HG03469 (cell line): ENCODE results near the gene ALOX5.
"Not testable (repeated sequence)": the region's sequence is repeated elsewhere in the genome, so short reads cannot be mapped to it uniquely, and the experiment has no call there.

Experiments
- ATAC-seq: cut with Tn5 transposase; IDR thresholded peaks from one replicate; pipeline ENCODE4 v1.9.1; 2021; ENCODE audit warnings: mild to moderate bottlenecking, moderate library complexity, moderate number of reproducible peaks; ENCODE audit not compliant: unreplicated experiment

The ALOX5 gene

DNA sequence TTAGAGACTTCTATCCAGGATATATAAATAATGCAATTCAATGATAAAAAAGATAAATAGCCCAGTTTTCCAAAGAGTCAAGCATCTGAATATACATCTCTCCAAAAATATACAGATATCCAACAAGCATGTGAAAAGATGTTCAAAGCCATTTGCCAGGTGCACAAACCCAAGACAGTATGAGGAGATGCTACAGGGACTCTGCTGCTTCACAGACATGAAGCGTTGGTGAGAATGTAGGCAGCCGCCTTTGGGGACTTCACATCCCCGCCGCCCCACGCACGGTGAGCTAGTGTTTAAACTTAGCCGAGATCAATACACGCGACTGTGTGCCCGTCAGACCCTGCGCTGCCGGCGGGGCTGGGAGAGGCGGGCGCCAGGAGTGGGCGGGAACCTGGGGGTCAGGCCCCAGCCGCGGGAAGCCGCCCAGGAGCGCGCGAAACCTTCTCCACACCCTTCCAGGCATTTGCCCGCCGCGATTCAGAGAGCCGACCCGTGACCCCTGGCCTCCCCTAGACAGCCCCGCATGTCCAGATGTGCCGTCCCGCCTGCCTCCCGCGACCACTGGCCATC lies 927 bp upstream of the ALOX5 start:
- ATAC-seq = no peak

DNA sequence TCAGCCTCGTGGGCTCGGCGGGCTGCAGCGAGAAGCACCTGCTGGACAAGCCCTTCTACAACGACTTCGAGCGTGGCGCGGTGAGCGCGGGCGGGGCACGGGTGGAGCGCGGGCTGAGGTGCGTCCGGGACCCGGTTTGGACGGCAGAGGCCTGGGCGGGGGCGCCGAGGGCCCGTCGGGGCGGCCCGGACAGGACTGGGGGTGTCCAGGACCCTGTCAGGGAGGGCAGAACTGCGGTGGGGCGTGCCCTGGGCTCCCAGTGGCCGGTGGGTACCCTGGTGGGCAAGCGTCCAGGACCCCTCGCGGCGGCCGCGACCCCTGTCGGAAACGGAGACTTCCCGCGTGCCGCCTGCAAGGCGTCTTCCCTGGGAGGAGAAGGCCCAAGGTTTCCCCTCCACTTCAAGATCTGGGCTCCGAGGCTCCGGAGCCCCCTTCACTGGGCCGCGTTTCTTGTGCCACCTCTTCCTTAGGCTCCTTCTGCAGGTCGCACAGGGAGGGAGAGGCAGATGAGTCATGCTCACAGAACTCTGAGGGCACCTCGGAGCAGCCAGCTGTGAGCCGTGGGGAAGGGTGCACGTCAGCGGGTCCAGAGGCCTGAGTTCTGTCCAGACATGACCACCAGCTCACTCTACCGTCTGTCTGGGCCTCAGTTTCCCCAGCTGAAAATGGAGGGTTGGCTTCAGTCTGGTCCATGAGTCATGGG lies 485 bp downstream of the ALOX5 start:
- ATAC-seq = no peak

DNA sequence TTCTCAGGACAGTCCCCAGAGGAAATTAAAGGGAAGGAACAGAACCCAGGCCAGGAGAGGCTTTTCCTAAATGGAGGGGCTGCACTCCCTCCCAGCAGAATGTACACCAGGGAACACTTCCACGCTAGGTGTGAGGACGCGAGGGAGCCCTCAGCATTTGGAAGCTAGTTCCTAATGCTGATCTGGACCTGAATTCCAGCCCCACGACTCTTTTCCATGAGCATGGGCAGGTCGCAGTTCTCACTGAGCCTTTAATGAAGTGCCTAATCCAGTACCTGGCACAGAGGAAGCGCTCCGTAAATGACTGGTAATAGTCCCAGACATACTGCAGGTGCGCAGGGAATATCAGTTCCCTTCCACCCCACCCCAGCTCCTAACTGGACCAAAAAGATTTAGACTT lies 1.1 kb downstream of the ALOX5 start:
- ATAC-seq = no peak

DNA sequence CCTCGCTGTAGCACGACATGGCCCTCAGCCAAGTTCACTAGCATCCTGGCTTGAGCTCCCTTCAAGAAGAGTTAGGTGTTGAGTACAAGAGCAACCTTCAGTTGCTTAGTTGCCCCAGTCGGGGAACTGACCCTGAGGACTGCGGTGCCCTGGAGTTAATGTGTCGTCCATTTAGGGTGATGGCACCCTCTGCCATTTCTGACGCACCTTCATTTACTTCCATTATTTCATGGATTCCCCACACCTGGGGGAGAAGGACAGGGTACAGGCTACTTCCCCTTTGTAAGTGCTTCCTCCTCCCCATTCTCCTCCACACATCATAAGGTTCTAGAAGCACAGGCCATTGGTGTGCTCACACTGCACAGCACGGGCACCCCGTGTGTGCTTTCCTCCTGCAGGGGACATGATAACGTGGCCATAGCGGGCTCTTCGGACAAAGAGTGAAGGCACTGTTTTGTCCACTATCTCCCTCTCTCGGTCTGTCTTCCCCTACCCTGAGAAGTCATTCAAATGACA lies 1.8 kb downstream of the ALOX5 start:
- no peak for ATAC-seq

DNA sequence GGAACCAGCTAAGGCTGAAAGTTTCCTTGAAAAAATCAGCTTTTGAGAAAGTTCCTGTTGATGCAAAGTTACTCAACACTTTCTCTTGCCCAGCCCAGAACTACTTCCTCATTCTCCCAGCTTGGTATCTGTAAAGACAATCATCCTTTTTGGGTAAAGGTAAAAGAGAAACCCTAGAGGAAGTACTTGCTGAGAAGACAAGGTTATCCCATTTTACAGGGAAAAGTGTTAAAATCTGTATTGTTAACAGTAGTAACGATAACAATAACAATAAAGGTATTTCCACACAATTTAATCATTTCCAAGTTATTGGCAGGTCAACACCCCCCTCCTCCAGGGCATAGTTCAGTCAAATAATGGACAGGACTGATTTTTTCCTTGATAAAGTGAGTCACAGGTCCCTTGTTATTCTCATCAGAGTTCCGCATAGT lies 2.4 kb downstream of the ALOX5 start:
- no peak for ATAC-seq

DNA sequence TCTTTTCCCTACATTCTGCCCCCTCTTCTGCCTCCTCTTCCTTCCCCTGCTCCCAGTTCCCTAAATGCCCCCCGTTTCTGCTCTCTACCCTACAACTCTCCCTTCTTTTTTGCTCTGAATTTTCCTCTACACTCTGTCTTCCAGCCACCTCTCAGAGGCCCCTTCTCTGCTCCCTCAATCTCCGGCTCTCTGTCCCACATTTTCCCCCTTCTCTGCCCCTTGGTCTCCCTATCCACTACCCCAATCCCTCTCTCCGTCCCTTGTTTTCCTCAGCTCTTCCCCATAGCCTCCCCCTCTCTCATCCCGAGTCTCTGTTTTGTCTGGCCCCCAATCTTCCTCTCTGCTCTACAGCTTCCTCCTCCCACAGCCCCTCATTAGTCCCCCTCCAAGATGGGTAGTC lies 3.3 kb downstream of the ALOX5 start:
- no peak for ATAC-seq

DNA sequence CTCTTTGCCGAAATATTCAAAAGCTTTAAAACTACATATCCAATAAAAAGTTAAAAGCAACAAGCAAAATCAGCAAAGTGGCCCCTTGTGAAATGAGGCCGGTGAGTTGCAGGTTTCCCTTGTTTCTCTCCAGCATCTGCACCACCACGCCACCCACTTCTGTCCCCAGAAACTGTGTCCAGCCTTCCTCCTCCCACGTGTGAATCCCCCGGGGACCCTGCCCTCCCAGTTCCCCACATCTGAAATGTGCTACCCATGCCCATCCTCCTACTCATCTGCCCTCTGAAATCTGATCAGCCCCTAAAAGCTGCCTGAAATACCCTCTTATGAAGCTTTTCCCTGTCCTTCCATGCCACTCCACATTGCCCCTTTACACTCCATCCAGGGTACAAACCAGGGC lies 3.8 kb downstream of the ALOX5 start:
- ATAC-seq = no peak

DNA sequence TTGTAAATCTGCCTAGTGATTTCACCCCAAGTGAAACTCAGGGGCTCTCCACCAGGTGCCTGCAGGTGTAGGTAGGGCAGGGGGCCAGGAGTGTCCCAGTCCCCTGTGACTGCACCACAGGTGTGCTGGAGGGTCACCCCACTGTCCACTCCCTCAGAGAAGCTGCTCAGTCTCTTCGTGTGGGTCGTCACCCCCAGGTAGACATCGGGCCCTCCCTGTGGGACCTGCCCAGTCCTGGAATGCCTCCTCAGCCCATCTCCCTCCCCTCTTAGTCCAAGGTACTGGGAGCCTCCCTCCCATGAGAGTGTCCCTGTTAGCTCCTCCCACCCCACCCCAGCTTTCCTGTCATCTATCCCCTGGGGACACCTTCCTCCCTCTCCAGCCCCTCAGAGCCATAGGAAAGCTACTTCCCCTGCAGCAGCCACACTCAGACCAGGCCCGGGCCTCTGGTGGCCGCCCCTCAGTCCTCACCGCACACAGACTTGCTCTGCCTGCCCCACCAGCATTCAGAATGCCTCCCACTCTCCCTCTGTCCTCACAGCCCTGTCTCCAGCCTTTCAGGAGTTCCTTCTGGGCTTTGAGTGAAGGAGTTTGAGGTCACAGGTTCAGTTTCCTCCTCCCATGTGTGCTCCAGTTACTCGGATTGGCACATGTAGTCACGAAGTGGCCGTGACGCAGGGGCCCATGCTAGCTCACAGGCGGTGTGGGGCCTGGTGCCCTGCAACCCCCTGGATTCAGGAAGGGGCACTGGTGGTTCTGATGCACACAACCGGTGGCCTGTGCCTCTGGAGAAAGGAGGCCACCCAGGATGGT lies 5.1 kb downstream of the ALOX5 start:
- ATAC-seq = no peak

DNA sequence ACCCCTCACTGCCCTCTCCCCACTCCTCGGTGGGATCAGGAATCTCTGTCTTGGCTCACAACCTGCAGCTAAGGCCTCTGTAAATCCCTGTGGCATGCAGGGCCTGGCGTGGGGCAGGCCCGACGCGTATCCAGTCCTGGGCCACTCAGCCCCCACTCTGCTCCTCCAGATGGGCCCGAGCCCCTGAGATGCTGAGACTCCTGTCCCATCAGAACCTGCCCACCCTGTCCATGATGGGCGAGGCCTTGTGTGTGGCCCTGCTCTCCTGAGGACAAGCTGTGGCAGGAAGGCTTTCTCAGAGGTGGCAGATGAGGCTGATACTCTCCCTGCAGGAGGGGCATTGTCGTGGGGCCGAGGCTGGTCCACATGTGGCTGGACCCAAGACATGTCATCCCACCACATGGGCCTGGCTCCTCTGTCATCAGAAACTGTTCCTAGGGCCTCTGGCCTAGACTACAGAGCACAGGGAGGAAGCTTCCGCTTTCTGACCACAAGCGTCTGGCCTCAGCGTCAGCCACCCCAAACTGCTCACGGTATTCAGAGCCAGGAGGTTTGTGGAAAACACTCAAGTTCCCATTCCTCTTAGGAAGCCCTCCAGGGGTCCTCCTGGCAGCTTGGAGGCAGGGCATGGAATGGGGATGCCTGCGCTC lies 6.0 kb downstream of the ALOX5 start:
- no peak for ATAC-seq

DNA sequence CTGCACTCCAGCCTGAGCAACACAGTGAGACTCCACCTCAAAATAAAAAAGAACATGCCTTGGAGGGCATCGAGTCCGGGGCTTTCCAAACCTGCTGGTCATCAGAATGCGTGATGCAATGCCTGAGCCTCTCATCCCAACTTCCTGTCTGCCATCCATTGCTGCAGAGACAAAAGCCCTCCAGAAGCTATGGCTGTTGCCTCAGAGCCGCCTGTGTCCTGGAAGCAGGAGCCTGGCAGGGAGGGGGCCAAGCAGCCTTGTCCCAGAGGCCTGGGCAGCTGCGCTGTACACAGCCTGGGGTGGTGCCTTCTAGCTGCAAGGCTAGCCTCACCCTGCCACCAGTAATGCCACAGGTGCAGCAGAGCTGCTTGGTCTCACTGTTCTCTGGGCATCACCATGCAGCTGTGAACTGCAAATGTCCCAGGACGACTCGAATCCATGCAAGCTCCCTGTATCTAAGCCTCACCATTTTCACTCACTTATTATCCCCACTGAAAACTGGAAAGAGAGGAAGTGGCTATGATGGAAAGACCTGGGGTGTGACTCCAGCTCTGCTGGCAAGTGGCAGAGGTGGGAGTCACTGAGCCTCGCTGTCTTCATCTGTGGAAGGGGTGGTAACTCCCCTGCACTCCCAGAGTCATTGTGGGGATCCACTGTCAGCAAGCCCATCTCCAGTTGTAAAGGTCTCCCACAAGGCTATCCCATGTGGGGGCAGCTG lies 7.0 kb downstream of the ALOX5 start:
- no peak for ATAC-seq

DNA sequence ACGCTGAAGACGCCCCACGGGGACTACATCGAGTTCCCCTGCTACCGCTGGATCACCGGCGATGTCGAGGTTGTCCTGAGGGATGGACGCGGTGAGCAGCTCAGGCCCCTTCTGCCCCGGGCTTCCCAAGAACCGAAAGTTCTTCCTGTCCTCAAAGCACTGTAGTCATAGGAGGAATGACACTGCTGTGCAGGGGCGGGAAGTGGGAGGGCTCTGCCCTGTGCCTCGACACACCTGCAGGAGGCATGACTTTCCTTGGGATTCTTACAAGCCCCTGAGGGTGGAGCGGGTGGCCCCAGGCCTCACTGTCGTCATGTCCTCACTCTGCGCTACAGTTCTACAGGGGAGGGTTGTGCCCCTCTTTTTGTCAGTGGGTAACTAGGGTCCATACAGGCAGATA lies 8.6 kb downstream of the ALOX5 start:
- no peak for ATAC-seq

DNA sequence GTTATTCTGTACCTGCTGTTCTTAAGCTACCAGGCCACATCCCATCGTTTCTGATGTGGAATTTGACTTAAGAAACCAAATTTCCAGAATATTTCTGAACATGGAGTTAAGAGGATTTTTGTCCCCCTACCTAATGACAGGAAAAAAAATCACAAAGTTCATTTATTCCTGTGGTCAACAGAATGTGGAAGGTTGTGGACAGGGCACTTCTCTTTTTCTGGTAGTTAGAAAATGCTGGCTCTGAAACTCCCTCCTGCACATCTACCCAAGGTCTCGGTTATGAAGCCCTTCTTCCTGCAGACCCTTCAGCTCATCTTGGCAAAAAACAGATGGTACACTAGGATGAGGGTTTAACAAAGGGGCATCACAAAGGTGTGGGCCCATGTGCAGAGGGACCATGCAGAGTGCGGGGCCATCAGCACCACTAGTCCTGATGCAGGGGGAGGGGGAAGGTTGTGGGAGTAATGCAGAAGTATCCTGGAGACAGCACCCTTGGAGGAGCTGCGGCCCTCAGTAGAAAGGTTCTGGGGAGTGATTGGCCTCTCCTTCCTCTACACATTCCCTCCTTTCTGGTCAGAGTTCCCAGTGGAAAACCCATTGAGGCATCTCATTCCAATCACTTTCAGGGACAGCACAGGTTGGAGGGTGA lies 9.8 kb downstream of the ALOX5 start:
- ATAC-seq = no peak

DNA sequence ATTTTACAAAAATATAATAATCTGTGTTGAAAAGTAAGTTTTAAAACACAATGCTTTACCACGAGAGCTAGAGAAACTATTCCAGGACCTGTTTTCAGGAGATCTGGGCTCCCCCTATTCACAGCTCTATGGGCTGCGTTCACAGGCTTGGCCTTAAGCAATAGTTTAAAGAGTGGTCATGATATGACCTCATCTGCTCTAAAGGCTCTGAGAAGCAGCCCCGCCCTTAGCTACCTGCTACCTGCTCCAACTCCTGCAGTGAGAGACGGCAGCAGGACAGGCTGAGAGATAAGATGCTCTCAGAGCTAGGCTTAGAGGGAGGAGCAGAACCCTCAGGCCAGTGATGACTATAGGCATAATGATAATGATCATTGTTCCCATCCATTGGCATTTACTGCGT lies 12.6 kb downstream of the ALOX5 start:
- no peak for ATAC-seq

DNA sequence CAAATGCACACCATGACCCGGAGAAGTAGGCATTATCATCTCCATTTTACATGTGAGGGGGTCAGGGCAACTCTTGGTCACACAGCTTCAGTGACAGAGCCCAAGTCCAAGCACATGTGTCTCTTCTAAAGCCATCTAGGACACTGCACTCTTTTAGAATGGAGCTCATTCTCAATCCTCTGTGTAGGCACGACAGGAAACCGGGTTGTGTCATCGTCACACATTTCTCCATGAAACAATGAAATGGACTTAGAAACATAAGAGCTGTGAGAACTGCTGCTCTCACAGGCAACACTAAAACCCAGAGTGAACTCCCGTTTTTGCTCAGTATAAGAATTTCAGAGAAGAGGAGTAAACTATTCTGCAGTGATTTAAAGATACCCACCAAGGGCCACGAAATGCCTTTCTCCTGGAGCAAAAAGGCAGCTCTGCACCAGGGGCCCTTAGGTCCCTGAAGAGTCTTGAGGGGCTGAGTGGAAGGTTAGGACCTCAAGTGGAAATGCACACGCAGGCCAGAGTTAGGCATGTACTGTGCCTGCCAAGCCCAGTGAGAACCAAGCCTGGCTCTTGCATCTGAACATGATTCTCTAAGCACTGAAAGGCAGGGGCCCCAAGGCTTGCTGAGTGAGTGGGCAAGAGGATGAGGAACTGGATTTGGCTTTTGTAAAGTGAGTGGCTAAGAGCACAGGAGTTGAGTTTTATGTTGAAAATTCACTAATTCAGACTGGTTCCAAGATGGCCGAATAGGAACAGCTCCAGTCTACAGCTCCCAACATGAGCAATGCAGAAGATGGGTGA lies 13.3 kb downstream of the ALOX5 start:
- ATAC-seq = no peak

DNA sequence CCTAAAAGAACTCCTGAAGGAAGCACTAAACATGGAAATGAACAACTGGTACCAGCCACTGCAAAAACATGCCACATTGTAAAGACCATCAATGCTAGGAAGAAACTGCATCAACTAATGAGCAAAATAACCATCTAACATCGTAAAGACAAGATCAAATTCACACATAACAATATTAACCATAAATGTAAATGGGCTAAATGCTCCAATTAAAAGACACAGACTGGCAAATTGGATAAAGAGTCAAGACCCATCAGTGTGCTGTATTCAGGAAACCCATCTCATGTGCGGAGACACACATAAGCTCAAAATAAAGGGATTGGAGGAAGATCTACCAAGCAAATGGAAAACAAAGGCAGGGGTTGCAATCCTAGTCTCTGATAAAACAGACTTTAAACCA lies 15.7 kb downstream of the ALOX5 start:
- not testable (repeated sequence) for ATAC-seq

DNA sequence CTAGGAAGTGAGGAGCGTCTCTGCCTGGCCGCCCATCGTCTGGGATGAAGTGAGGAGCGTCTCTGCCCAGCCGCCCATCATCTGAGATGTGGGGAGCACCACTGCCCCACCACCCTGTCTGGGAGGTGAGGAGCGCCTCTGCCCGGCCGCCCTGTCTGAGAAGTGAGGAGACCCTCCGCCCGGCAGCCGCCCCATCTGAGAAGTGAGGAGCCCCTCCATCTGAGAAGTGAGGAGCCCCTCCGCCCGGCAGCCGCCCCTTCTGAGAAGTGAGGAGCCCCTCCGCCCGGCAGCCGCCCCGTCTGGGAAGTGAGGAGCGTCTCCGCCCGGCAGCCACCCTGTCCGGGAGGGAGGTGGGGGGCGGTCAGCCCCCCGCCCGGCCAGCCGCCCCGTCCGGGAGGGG lies 17.6 kb downstream of the ALOX5 start:
- not testable (repeated sequence) for ATAC-seq

DNA sequence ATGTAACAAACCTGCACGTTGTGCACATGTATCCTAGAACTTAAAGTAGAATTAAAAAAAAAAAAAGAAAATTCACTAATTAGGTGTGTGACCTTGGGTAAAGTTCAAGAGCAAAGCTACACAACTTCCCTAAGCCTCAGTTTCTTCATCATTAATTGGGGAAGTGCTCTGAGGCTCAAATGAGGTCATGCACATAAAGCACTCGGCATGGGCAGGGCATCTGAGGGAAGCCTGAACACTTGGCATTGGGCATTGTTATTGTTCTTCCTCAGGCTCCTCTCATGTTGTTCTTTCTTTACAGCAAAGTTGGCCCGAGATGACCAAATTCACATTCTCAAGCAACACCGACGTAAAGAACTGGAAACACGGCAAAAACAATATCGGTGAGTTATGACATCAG lies 21.5 kb downstream of the ALOX5 start:
- ATAC-seq = no peak

DNA sequence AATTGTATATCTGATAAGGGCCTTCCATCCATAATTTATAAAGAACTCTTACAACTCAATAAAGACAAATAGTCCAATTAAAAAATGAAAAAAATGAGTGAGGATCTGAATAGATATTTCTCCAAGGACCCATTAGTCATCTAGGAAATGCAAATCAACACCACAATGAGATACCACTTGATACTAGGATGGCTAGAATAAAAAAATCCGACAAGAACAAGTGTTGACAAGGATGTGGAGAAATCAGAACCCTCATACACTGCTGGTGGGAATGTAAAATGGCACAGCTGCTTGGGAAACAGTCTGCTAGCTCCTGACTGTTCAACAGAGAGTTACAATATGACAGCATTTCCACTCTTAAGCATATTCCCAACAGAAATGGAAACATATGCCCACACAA lies 24.6 kb downstream of the ALOX5 start:
- ATAC-seq = no peak

DNA sequence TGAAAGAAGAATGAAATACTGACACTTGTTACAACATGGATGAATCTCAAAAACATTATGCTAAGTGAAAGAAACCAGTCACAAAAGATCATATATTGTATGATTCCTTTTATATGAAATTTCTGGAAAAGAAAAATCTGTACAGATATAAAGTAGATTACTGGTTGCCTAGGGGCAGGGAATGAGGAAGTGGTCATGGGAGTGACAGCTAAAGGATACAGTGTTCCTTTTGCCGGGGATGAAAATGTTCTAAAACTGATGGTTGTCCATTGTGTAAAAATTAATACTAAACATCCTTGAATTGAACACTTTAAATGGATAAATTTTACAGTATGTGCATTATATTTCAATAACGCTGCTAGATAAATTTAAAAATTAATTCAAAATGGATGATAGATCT lies 25.1 kb downstream of the ALOX5 start:
- no peak for ATAC-seq
